ENCODE measurements around the gene ENGASE. TPM values are rescaled to one million over a fixed set of nuclear protein-coding genes. Genes with fewer than 3 reads are reported as not detected.

The ENGASE gene
- total and polyA plus RNA-seq, 7 donors, result 7.5 to 80.8 (median 26.7) TPM

DNA sequence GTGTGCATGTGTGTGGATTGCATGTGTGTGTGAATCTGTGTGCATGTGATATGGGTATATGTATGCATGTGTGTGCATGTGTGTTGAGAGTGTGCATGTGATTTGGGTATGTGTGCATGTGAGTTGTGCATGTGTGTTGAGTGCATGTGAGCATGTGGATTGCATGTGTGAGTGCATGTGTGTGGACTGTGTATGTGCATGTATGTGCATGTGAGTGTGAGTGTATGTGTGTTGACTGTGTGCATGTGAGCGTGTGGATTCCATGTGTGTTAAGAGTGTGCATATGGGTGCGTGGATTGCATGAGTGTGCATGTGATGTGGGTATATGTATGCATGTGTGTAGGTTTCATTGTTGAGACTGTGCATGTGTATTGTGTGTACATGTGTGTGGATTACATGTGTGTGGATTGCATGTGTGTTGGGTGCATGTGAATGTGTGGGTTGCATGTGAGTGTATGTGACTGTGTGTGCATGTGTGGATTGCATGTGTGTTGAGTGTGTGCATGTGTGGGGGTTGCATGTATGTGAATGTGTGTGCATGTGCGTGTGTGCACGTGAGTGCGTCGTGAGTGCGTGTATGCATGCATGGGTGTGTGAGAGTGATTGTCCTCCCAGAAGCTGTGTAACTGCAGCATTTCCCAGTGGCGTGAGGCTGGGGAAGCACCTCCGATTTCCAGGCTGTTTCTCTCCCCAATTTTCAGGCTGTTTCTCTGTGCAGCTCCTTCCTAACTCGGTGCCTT lies 31.3 kb upstream of the ENGASE start:
- 90 to 92% (median 90%) methylated on average over 10 of the region's 10 CpGs for WGBS, 3 donors
- Histone ChIP-seq H3K27ac (no peak overlapping the region), H3K36me3 (ENCODE audit: insufficient read depth in 1 of 2, low read depth in 1 of 2) (no peaks in the 10 kb centered on the region), H3K27me3 (ENCODE audit: insufficient read depth in 3 of 3, low read length in 2 of 3) (peaks cover 0 to 16% (median 2%) of the 10 kb centered on the region in 3 donors), H3K4me3 (no peak overlapping the region), H3K4me1 (peaks cover 5% of the 10 kb centered on the region), H3K9me3 (no peaks in the 10 kb centered on the region)
- no peak for DNase-seq
- ATAC-seq, result no peak
- TF ChIP-seq, protein P1, sequence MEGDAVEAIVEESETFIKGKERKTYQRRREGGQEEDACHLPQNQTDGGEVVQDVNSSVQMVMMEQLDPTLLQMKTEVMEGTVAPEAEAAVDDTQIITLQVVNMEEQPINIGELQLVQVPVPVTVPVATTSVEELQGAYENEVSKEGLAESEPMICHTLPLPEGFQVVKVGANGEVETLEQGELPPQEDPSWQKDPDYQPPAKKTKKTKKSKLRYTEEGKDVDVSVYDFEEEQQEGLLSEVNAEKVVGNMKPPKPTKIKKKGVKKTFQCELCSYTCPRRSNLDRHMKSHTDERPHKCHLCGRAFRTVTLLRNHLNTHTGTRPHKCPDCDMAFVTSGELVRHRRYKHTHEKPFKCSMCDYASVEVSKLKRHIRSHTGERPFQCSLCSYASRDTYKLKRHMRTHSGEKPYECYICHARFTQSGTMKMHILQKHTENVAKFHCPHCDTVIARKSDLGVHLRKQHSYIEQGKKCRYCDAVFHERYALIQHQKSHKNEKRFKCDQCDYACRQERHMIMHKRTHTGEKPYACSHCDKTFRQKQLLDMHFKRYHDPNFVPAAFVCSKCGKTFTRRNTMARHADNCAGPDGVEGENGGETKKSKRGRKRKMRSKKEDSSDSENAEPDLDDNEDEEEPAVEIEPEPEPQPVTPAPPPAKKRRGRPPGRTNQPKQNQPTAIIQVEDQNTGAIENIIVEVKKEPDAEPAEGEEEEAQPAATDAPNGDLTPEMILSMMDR (IDR thresholded peaks at IDR 0.05), result no peak
- intact Hi-C loops (cut with DNase I), result loop anchor here (2.0 kb wide), 2 partner anchors 23 to 57 kb away; no protein-coding TSS in a partner anchor

DNA sequence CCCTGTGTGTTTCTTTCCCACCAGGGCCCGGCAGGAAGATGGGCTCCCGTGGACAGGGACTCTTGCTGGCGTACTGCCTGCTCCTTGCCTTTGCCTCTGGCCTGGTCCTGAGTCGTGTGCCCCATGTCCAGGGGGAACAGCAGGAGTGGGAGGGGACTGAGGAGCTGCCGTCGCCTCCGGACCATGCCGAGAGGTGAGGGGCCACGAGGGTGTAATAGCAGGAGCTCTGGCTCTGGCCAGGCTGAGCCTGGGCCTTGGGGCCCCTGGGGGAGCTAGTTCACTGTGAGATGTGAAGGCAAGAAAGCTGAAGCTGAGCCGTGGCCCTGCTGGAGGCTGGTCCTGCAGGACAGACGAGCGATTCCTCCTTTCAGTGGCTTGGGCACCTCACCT lies 30.7 kb upstream of the ENGASE start:
- 69 to 79% (median 79%) methylated on average over 12 of the region's 12 CpGs for WGBS, 3 donors
- no peaks in the 10 kb centered on the region for H3K36me3 ChIP-seq (ENCODE audit: insufficient read depth in 1 of 2, low read depth in 1 of 2)
- peaks cover 0 to 22% (median 5%) of the 10 kb centered on the region in 3 donors for H3K27me3 ChIP-seq (ENCODE audit: insufficient read depth in 3 of 3, low read length in 2 of 3)
- intact Hi-C loops (cut with DNase I), result loop anchor here (2.0 kb wide), 2 partner anchors 23 to 57 kb away; no protein-coding TSS in a partner anchor
- peaks cover 5% of the 10 kb centered on the region for H3K4me1 ChIP-seq
- no peak overlapping the region for H3K4me3 ChIP-seq
- H3K9me3 ChIP-seq, result no peaks in the 10 kb centered on the region
- TF ChIP-seq, protein P1 (IDR thresholded peaks at IDR 0.05), result no peak
- DNase-seq (no peak), ATAC-seq (no peak)
- no peak overlapping the region for H3K27ac ChIP-seq

DNA sequence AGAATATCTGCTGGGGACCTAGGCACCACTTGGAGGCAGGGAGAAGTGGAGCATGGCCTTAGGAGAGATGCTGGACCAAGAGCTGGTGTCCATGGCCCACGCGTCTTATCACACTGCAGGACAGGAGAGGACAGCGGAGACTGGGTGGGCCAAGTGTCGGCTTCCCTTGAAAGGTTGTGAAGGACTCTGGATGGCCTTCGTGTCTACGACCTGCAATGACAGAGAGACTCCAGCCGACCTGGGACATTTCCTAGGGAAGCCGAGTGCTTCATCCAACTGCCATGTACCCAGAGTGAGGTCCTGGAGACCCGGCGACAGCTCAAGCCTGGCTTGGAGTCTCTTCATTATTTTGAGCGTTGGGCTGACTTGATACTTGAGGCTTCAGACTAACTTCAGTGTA lies 30.2 kb upstream of the ENGASE start:
- Histone ChIP-seq H3K27ac (no peak overlapping the region), H3K4me1 (peaks cover 5% of the 10 kb centered on the region), H3K36me3 (ENCODE audit: insufficient read depth in 1 of 2, low read depth in 1 of 2) (no peaks in the 10 kb centered on the region), H3K4me3 (no peak overlapping the region), H3K27me3 (ENCODE audit: insufficient read depth in 3 of 3, low read length in 2 of 3) (peaks cover 0 to 22% (median 5%) of the 10 kb centered on the region in 3 donors), H3K9me3 (no peaks in the 10 kb centered on the region)
- WGBS, 3 donors, result 91 to 94% (median 92%) methylated on average over 11 of the region's 11 CpGs
- TF ChIP-seq, protein P1 (IDR thresholded peaks at IDR 0.05), result no peak
- intact Hi-C loops (cut with DNase I), result no loop called here
- no peak for ATAC-seq
- DNase-seq, result no peak

DNA sequence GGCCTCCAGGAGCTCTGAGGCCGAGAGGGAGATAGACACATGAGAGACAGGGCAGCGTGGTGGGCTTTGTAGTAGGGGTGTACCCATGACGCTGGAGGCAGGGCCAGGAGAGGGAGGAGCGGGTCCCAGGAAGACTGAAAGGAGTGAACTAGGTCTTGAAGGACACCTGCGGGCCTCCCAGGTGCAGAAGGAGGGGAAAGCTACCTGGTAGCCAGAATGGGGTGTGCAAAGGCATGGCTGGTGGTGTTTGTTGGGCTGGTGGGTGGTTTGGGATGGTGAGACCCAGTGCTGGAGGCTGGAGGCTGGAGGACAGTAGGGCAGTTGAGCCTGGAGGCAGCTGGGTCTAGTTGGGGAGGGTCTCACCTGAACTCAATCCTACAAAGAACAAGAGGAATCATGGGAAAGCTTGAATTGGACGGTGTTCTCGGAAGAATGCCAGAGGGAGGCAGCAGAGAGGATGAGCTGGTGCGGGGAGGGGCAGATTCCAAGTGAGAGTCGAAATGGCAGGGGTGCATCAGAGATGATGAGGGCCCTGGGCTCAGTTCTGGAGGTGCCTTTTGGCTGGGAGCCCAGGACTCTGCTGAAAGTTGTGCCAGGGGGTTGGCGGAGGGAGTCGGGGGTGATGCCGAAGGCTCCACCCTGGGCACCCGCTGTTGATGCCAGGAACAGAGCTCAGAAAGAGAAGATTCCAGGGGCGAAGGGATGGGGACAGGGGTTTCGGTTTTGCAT lies 29.5 kb upstream of the ENGASE start:
- no peaks in the 10 kb centered on the region for H3K9me3 ChIP-seq
- no peak overlapping the region for H3K4me3 ChIP-seq
- peaks cover 5% of the 10 kb centered on the region for H3K4me1 ChIP-seq
- ATAC-seq (no peak), DNase-seq (peak in 1 of 2 donors; percentile 55)
- intact Hi-C loops (cut with DNase I), result loop anchor here in 1 of 2 donors (5.0 kb wide), 1 partner anchor 37 kb away; no protein-coding TSS in a partner anchor
- H3K27ac ChIP-seq, result no peak overlapping the region
- WGBS, 3 donors, result 67 to 79% (median 76%) methylated on average over 15 of the region's 15 CpGs
- TF ChIP-seq, protein P1 (IDR thresholded peaks at IDR 0.05), result no peak
- peaks cover 0 to 22% (median 5%) of the 10 kb centered on the region in 3 donors for H3K27me3 ChIP-seq (ENCODE audit: insufficient read depth in 3 of 3, low read length in 2 of 3)
- H3K36me3 ChIP-seq (ENCODE audit: insufficient read depth in 1 of 2, low read depth in 1 of 2), result no peaks in the 10 kb centered on the region

All from psoas muscle (tissue), 8 donors.